WTC11 (cell line): ENCODE measurements around the gene SETD3. TPM values are rescaled to one million over a fixed set of nuclear protein-coding genes. Genes with fewer than 3 reads are reported as not detected.

Source experiments
- ATAC-seq: fragments of 200-7000 bp; cut with Tn5 transposase; 2 replicates; pipeline ENCODE4 v1.10.0; 2021; ENCODE audit warnings: mild to moderate bottlenecking, moderate library complexity
- CTCF ChIA-PET: fragments of 300-600 bp; sonication (Branson Sonifier 250); formaldehyde crosslinking; loops from one replicate; lab custom pipeline; 2021; ENCODE audit warnings: antibody characterized with exemption; lab: Charles Lee
- POLR2A ChIA-PET: fragments of 350-600 bp; sonication (Branson Sonifier 250); formaldehyde crosslinking; loops from one replicate; lab custom pipeline; 2021; ENCODE audit warnings: antibody characterized with exemption; lab: Charles Lee
- DNase-seq: peaks from one replicate; pipeline ENCODE4 v3.0.0; 2021; ENCODE audit warnings: low spot score
- H3K27ac Mint-ChIP-seq: 2 replicates; pipeline ENCODE4 v1.8.0; 2021; ENCODE audit warnings: mixed read lengths
- H3K27me3 Mint-ChIP-seq: 2 replicates; pipeline ENCODE4 v1.8.0; 2021; ENCODE audit warnings: low read depth, mild to moderate bottlenecking, moderate library complexity, mixed read lengths
- H3K36me3 Mint-ChIP-seq: 2 replicates; pipeline ENCODE4 v1.8.0; 2021; ENCODE audit warnings: mixed read lengths
- H3K4me1 Mint-ChIP-seq: 2 replicates; pipeline ENCODE4 v1.8.0; 2022; ENCODE audit warnings: mixed read lengths
- H3K4me3 Mint-ChIP-seq: 2 replicates; pipeline ENCODE4 v1.8.0; 2021; ENCODE audit warnings: mild to moderate bottlenecking, moderate library complexity, mixed read lengths
- H3K9me3 Mint-ChIP-seq: 2 replicates; pipeline ENCODE4 v1.8.0; 2021; ENCODE audit warnings: mixed read lengths
- FOXK1 ChIP-seq: sonication (generic); formaldehyde crosslinking; IDR thresholded peaks from 2 replicates; pipeline ENCODE4 v1.8.0; 2022; ENCODE audit warnings: mild to moderate bottlenecking, moderate library complexity, missing genetic modification reagents
- FOXP1 ChIP-seq: sonication (generic); formaldehyde crosslinking; IDR thresholded peaks from 2 replicates; pipeline ENCODE4 v1.8.0; 2022; ENCODE audit warnings: missing genetic modification reagents, mild to moderate bottlenecking, moderate library complexity, borderline replicate concordance
- GRHL2 ChIP-seq: fragments of 250-450 bp; sonication (Bioruptor Pico); IDR thresholded peaks from 2 replicates; pipeline ENCODE4 v1.8.0; 2022; ENCODE audit warnings: mild to moderate bottlenecking, moderate library complexity; ENCODE audit not compliant: insufficient replicate concordance, severe bottlenecking
- HMGA2 ChIP-seq: fragments of 250-450 bp; sonication (Bioruptor Pico); IDR thresholded peaks from 2 replicates; pipeline ENCODE4 v1.4.0; 2021; ENCODE audit warnings: mild to moderate bottlenecking, moderate library complexity
- NR1H2 ChIP-seq: sonication (generic); formaldehyde crosslinking; IDR thresholded peaks from 2 replicates; pipeline ENCODE4 v1.9.0; 2021; ENCODE audit warnings: mild to moderate bottlenecking, moderate library complexity, missing genetic modification reagents
- SOX15 ChIP-seq: fragments of 250-450 bp; sonication (Bioruptor Pico); IDR thresholded peaks from 2 replicates; pipeline ENCODE4 v1.9.0; 2021; ENCODE audit warnings: mild to moderate bottlenecking
- SP1 ChIP-seq: sonication (generic); formaldehyde crosslinking; conservative IDR thresholded peaks from 2 replicates; pipeline ENCODE4 v1.8.1; 2022; ENCODE audit warnings: missing genetic modification reagents
- TEAD4 ChIP-seq: sonication (generic); formaldehyde crosslinking; IDR thresholded peaks from 2 replicates; pipeline ENCODE4 v1.8.0; 2022; ENCODE audit warnings: mild to moderate bottlenecking, missing genetic modification reagents
- TP53 ChIP-seq: sonication (generic); formaldehyde crosslinking; IDR thresholded peaks from 2 replicates; pipeline ENCODE4 v1.8.1; 2023; ENCODE audit warnings: mild to moderate bottlenecking, missing genetic modification reagents
- ZBTB21 ChIP-seq: sonication (generic); formaldehyde crosslinking; IDR thresholded peaks from 2 replicates; pipeline ENCODE4 v1.8.1; 2023; ENCODE audit warnings: mild to moderate bottlenecking, missing genetic modification reagents, borderline replicate concordance
- ZNF219 ChIP-seq: sonication (generic); formaldehyde crosslinking; IDR thresholded peaks from 2 replicates; pipeline ENCODE4 v1.8.0; 2023; ENCODE audit warnings: missing genetic modification reagents, mild to moderate bottlenecking, borderline replicate concordance
- ZNF671 ChIP-seq: fragments of 250-450 bp; sonication (Bioruptor Pico); IDR thresholded peaks from 2 replicates; pipeline ENCODE4 v1.8.0; 2021; ENCODE audit warnings: mild to moderate bottlenecking
- total RNA-seq: library from RNA; stranded (reverse); gene quantifications from 3 replicates; pipeline ENCODE4 v1.2.3, GENCODE V29; 2021
- TF ChIP-seq, protein P1 (sequence below): sonication (generic); formaldehyde crosslinking; IDR thresholded peaks from 2 replicates; pipeline ENCODE4 v1.8.1; 2022; ENCODE audit warnings: mild to moderate bottlenecking, moderate library complexity, missing genetic modification reagents
- TF ChIP-seq, protein P2 (sequence below): sonication (generic); formaldehyde crosslinking; IDR thresholded peaks from 2 replicates; pipeline ENCODE4 v1.8.0; 2023; ENCODE audit warnings: mild to moderate bottlenecking, missing genetic modification reagents
- TF ChIP-seq, protein P3 (sequence below): sonication (generic); formaldehyde crosslinking; IDR thresholded peaks from 2 replicates; pipeline ENCODE4 v1.8.1; 2023; ENCODE audit warnings: mild to moderate bottlenecking, moderate library complexity, missing genetic modification reagents
- TF ChIP-seq, protein P4 (sequence below): fragments of 250-450 bp; sonication (Bioruptor Pico); IDR thresholded peaks from 2 replicates; pipeline ENCODE4 v2.1.2; 2022; ENCODE audit warnings: mild to moderate bottlenecking, moderate library complexity
- TF ChIP-seq, protein P5 (sequence below): sonication (generic); formaldehyde crosslinking; IDR thresholded peaks from 2 replicates; pipeline ENCODE4 v1.8.0; 2022; ENCODE audit warnings: mild to moderate bottlenecking, missing genetic modification reagents
- TF ChIP-seq, protein P6 (sequence below): sonication (generic); formaldehyde crosslinking; IDR thresholded peaks from 2 replicates; pipeline ENCODE4 v1.8.1; 2023; ENCODE audit warnings: mild to moderate bottlenecking, missing genetic modification reagents

SETD3 gene
- total RNA-seq, 1 experiment from 2014 or later: 53.1 TPM

DNA sequence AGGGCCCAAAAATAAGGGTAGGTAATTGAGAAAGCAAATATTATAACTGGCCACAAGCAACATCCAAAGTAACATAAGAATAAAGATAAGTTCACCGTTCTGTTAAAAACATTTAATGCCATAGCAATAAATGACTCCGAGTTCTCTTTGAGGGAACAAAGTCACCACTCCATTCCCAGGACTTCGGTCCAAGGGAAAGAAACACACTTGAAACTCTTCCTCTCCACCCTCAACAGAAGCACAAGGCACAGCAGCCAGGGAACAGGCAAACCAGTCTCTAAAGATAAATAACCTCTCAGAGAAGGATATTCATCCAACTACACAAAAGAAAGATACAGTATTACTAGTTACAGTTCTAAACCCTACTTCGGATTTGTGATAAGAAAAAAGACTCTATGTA, 2.5 kb downstream of the SETD3 start:
- Mint-ChIP-seq H3K27ac (peak overlapping the region; percentile 3; the same call in 1 of the 2 replicates), H3K4me1 (peaks cover 42% of the 10 kb centered on the region), H3K36me3 (no peaks in the 10 kb centered on the region), H3K4me3 (no peak overlapping the region), H3K9me3 (no peaks in the 10 kb centered on the region), H3K27me3 (no peaks in the 10 kb centered on the region)
- ATAC-seq: no peak
- CTCF ChIA-PET: no interaction called here
- no peak for DNase-seq
- POLR2A ChIA-PET: no interaction called here
- TF ChIP-seq, protein P1, sequence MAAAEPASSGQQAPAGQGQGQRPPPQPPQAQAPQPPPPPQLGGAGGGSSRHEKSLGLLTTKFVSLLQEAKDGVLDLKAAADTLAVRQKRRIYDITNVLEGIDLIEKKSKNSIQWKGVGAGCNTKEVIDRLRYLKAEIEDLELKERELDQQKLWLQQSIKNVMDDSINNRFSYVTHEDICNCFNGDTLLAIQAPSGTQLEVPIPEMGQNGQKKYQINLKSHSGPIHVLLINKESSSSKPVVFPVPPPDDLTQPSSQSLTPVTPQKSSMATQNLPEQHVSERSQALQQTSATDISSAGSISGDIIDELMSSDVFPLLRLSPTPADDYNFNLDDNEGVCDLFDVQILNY (CRISPR knock-in tag): no peak
- TF ChIP-seq GRHL2 (CRISPR knock-in tag): no peak
- TF ChIP-seq SP1 (CRISPR knock-in tag): no peak
- no peak for TF ChIP-seq NR1H2 (CRISPR knock-in tag)
- TF ChIP-seq FOXP1 (CRISPR knock-in tag): no peak

DNA sequence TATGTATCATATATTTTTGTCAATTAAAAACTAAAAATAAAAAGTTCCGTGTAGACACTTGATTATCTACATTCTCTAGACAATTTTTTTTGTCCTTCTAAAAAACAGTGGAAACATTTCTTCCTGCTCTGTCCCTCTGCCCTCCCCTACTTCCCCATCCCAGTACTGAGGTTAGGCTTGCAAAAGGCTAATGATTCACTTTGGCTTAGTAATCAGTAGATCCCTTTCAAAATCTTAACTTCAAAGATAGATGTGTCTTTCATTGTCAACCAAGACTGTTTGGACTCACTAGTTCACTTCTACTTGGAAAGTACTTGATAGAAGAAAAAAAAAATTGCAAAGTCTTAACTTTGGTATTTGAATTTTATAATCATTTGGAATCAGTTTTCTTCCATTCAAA, 3.8 kb downstream of the SETD3 start:
- Mint-ChIP-seq H3K27ac (peak overlapping the region; percentile 88; the same call in 1 of the 2 replicates), H3K27me3 (no peaks in the 10 kb centered on the region), H3K4me3 (no peak overlapping the region), H3K9me3 (no peaks in the 10 kb centered on the region), H3K36me3 (no peaks in the 10 kb centered on the region), H3K4me1 (peaks cover 37% of the 10 kb centered on the region)
- ChIA-PET POLR2A (no interaction called here), CTCF (no interaction called here)
- DNase-seq (no peak), ATAC-seq (no peak)
- TF ChIP-seq, protein P2, sequence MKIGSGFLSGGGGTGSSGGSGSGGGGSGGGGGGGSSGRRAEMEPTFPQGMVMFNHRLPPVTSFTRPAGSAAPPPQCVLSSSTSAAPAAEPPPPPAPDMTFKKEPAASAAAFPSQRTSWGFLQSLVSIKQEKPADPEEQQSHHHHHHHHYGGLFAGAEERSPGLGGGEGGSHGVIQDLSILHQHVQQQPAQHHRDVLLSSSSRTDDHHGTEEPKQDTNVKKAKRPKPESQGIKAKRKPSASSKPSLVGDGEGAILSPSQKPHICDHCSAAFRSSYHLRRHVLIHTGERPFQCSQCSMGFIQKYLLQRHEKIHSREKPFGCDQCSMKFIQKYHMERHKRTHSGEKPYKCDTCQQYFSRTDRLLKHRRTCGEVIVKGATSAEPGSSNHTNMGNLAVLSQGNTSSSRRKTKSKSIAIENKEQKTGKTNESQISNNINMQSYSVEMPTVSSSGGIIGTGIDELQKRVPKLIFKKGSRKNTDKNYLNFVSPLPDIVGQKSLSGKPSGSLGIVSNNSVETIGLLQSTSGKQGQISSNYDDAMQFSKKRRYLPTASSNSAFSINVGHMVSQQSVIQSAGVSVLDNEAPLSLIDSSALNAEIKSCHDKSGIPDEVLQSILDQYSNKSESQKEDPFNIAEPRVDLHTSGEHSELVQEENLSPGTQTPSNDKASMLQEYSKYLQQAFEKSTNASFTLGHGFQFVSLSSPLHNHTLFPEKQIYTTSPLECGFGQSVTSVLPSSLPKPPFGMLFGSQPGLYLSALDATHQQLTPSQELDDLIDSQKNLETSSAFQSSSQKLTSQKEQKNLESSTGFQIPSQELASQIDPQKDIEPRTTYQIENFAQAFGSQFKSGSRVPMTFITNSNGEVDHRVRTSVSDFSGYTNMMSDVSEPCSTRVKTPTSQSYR (CRISPR knock-in tag): no peak
- TF ChIP-seq, protein P3, sequence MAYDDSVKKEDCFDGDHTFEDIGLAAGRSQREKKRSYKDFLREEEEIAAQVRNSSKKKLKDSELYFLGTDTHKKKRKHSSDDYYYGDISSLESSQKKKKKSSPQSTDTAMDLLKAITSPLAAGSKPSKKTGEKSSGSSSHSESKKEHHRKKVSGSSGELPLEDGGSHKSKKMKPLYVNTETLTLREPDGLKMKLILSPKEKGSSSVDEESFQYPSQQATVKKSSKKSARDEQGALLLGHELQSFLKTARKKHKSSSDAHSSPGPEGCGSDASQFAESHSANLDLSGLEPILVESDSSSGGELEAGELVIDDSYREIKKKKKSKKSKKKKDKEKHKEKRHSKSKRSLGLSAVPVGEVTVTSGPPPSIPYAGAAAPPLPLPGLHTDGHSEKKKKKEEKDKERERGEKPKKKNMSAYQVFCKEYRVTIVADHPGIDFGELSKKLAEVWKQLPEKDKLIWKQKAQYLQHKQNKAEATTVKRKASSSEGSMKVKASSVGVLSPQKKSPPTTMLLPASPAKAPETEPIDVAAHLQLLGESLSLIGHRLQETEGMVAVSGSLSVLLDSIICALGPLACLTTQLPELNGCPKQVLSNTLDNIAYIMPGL (CRISPR knock-in tag): no peak
- no peak for TF ChIP-seq ZNF219 (CRISPR knock-in tag)
- no peak for TF ChIP-seq TEAD4 (CRISPR knock-in tag)
- TF ChIP-seq, protein P4, sequence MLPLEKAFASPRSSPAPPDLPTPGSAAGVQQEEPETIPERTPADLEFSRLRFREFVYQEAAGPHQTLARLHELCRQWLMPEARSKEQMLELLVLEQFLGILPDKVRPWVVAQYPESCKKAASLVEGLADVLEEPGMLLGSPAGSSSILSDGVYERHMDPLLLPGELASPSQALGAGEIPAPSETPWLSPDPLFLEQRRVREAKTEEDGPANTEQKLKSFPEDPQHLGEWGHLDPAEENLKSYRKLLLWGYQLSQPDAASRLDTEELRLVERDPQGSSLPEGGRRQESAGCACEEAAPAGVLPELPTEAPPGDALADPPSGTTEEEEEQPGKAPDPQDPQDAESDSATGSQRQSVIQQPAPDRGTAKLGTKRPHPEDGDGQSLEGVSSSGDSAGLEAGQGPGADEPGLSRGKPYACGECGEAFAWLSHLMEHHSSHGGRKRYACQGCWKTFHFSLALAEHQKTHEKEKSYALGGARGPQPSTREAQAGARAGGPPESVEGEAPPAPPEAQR (CRISPR knock-in tag): no peak
- no peak for TF ChIP-seq TP53 (CRISPR knock-in tag)
- no peak for TF ChIP-seq ZBTB21
- TF ChIP-seq FOXK1 (CRISPR knock-in tag): no peak
- TF ChIP-seq ZNF671: no peak
- TF ChIP-seq, protein P5, sequence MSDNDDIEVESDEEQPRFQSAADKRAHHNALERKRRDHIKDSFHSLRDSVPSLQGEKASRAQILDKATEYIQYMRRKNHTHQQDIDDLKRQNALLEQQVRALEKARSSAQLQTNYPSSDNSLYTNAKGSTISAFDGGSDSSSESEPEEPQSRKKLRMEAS (CRISPR knock-in tag): no peak
- no peak for TF ChIP-seq HMGA2 (CRISPR knock-in tag)
- no peak for TF ChIP-seq SOX15 (CRISPR knock-in tag)
- TF ChIP-seq, protein P6, sequence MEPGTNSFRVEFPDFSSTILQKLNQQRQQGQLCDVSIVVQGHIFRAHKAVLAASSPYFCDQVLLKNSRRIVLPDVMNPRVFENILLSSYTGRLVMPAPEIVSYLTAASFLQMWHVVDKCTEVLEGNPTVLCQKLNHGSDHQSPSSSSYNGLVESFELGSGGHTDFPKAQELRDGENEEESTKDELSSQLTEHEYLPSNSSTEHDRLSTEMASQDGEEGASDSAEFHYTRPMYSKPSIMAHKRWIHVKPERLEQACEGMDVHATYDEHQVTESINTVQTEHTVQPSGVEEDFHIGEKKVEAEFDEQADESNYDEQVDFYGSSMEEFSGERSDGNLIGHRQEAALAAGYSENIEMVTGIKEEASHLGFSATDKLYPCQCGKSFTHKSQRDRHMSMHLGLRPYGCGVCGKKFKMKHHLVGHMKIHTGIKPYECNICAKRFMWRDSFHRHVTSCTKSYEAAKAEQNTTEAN: no peak
